Stomach smooth muscle (tissue), 2 donors: ENCODE measurements around the gene SCGB1C1.
"Not testable (repeated sequence)": the region's sequence is repeated elsewhere in the genome, so short reads cannot be mapped to it uniquely, and the experiment has no call there.

Source experiments
- H3K27ac ChIP-seq: one replicate; pipeline ENCODE4 v1.7.0; 2013; ENCODE audit warnings: mild to moderate bottlenecking, low read length, inconsistent platforms
- H3K27me3 ChIP-seq, 2 donors: one replicate each; pipeline ENCODE4 v1.7.0; 2013; ENCODE audit warnings: low read length in 2 of 2; ENCODE audit not compliant: insufficient read depth in 2 of 2, control insufficient read depth in 1 of 2
- H3K36me3 ChIP-seq, 2 donors: one replicate each; pipeline ENCODE4 v1.7.0; 2013; ENCODE audit warnings: low read length in 2 of 2; ENCODE audit not compliant: control insufficient read depth in 2 of 2, insufficient read depth in 2 of 2
- H3K4me1 ChIP-seq: one replicate; pipeline ENCODE4 v1.7.0; 2013; ENCODE audit warnings: low read length; ENCODE audit not compliant: control insufficient read depth, insufficient read depth
- H3K4me3 ChIP-seq, 2 donors: one replicate each; pipeline ENCODE4 v1.7.0; 2013; ENCODE audit warnings: low read length in 2 of 2
- H3K9ac ChIP-seq, 2 donors: one replicate each; pipeline ENCODE4 v1.7.0; 2013; ENCODE audit warnings: low read length in 2 of 2, mild to moderate bottlenecking in 1 of 2
- H3K9me3 ChIP-seq, 2 donors: one replicate each; pipeline ENCODE4 v1.7.0; 2013; ENCODE audit warnings: low read length in 2 of 2; ENCODE audit not compliant: control insufficient read depth in 2 of 2
- donor health status: healthy.
- donor health status: Pancreatic carcinoma.

Gene SCGB1C1

GRCh38 chr11:220641-221215 lies 27.9 kb downstream of the SCGB1C1 start:
- H3K9me3 ChIP-seq, H3K9ac ChIP-seq, H3K4me1 ChIP-seq, H3K4me3 ChIP-seq, H3K27ac ChIP-seq, H3K27me3 ChIP-seq: not testable (repeated sequence)
- peaks cover 16 to 27% of the 10 kb centered on the region in 2 donors for H3K36me3 ChIP-seq

DNA sequence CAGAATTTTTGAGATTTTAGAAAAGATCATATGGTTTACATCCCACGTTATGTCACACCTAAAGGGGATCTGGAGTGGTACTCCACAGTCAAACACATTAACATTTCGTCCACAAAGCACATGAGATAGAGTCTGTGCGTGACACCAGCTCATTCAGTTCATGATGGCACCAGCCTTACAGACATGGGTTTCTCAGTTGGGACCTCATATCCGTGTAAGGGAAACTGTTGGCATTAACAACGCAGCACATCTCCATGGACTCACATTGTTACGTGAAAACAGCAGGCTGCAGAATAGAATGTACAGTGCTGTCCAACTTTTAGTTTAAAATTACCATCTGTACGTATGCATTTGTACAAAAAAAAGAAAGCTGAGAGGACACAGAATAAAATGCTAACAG lies 28.7 kb downstream of the SCGB1C1 start:
- H3K9me3 ChIP-seq = no peaks in the 10 kb centered on the region
- H3K27ac ChIP-seq = no peak overlapping the region
- no peaks in the 10 kb centered on the region for H3K27me3 ChIP-seq

GRCh38 chr11:221998-222789 lies 29.3 kb downstream of the SCGB1C1 start:
- peaks cover 6 to 18% of the 10 kb centered on the region in 2 donors for H3K36me3 ChIP-seq
- no peaks in the 10 kb centered on the region for H3K27me3 ChIP-seq
- H3K9me3 ChIP-seq = no peaks in the 10 kb centered on the region
- no peak overlapping the region for H3K9ac ChIP-seq
- H3K27ac ChIP-seq = no peak overlapping the region
- no peak overlapping the region for H3K4me3 ChIP-seq
- no peaks in the 10 kb centered on the region for H3K4me1 ChIP-seq

More for the DNA sequence above, 28.7 kb downstream of the SCGB1C1 start:
- no peak overlapping the region for H3K4me3 ChIP-seq
- H3K36me3 ChIP-seq = peaks cover 7 to 19% of the 10 kb centered on the region in 2 donors
- no peaks in the 10 kb centered on the region for H3K4me1 ChIP-seq
- H3K9ac ChIP-seq = no peak overlapping the region

GRCh38 chr11:223026-223789 lies 30.3 kb downstream of the SCGB1C1 start:
- Histone ChIP-seq H3K9ac (no peak overlapping the region), H3K27ac (no peak overlapping the region), H3K4me1 (no peaks in the 10 kb centered on the region), H3K27me3 (no peaks in the 10 kb centered on the region), H3K36me3 (peaks cover 6 to 12% of the 10 kb centered on the region in 2 donors), H3K9me3 (no peaks in the 10 kb centered on the region), H3K4me3 (no peak overlapping the region)

DNA sequence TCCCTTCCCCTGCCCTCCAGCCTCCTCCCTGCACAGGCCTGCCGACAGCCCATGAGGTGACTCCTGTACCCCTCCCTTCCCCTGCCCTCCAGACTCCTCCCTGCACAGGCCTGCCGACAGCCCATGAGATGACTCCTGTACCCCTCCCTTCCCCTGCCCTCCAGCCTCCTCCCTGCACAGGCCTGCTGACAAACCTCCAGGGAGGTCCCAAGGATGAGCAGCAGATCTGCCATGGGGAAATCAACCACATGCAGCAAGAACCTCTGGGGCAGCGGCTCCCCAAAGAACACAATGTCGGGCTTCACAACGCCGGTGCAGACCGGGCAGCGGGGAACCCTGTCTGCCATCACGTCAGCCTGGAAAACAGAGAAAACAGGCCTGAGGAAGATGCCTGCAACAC lies 31.0 kb downstream of the SCGB1C1 start:
- no peaks in the 10 kb centered on the region for H3K27me3 ChIP-seq
- H3K36me3 ChIP-seq = peaks cover 6 to 8% of the 10 kb centered on the region in 2 donors
- H3K4me3 ChIP-seq = no peak overlapping the region
- no peaks in the 10 kb centered on the region for H3K4me1 ChIP-seq
- no peaks in the 10 kb centered on the region for H3K9me3 ChIP-seq
- no peak overlapping the region for H3K27ac ChIP-seq
- H3K9ac ChIP-seq = no peak overlapping the region

GRCh38 chr11:224424-224823 lies 31.5 kb downstream of the SCGB1C1 start:
- H3K36me3 ChIP-seq = peaks cover 6% of the 10 kb centered on the region in 2 donors
- no peak overlapping the region for H3K27ac ChIP-seq
- H3K27me3 ChIP-seq = no peaks in the 10 kb centered on the region
- H3K9me3 ChIP-seq = no peaks in the 10 kb centered on the region
- no peak overlapping the region for H3K9ac ChIP-seq
- H3K4me1 ChIP-seq = no peaks in the 10 kb centered on the region
- H3K4me3 ChIP-seq = no peak overlapping the region

DNA sequence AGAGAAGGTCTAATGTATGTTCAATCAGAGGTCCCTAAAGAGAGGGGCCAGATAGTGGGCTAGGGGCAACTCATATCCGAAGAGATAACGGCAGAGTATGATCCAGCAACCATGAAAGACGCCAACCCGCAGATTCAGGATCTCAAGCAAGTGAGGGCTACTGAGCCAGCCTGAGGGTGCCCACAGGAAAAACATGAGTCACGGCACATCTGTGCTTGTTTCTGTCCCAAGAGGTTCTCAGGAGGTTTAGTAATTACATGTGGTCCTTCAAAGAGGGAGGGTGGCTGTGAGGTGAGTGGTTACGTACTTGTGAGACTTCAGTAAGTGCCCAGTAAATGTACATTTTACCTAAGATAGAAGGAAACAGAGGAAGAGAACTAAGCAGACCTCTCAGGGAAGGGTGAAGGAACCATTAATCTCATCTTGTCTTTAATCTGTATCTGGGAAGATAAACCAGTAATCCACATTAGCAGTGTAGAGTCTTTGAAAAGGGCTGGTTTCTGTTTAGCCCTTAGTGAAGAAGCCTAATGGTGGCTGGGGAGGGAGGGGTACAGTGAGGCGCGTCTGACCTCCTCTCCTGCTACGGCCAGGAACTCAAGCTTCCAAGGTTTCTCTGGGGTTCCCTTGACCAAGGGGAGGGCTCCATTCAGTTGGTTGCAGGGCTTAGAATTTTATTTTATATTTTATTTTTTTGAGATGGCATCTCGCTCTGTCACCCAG lies 33.0 kb downstream of the SCGB1C1 start:
- no peak overlapping the region for H3K9ac ChIP-seq
- no peaks in the 10 kb centered on the region for H3K9me3 ChIP-seq
- H3K27me3 ChIP-seq = no peaks in the 10 kb centered on the region
- H3K36me3 ChIP-seq = peaks cover 6 to 9% of the 10 kb centered on the region in 2 donors
- H3K4me1 ChIP-seq = no peaks in the 10 kb centered on the region
- no peak overlapping the region for H3K27ac ChIP-seq
- H3K4me3 ChIP-seq = no peak overlapping the region

DNA sequence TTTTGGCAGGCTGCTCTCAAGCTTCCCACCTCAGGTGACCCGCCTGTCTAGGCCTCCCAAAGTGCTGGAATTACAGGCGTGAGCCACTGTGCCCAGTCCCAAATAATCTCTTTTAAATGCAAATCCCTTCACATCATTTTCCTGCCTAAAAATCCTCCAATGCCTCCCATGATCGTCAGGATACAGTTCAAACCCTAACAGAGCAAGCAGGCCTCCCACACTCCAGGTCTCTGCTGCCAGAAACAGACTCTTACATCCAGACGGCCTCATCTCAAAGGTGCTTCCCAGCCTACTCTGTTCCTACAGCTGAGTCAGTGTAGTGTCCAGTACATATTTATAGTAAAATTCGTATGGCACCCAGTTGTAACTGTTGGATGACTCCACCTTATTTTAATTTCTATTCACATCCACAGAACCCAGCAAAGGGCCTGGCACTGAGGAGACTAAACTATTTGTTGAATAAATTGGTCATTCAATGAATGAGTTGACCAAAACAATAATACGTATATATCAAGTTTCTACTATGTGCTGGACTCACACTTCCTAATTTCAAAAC lies 35.0 kb downstream of the SCGB1C1 start:
- H3K9me3 ChIP-seq = no peaks in the 10 kb centered on the region
- H3K36me3 ChIP-seq = peaks cover 2 to 6% of the 10 kb centered on the region in 2 donors
- H3K4me1 ChIP-seq = no peaks in the 10 kb centered on the region
- no peak overlapping the region for H3K27ac ChIP-seq
- no peaks in the 10 kb centered on the region for H3K27me3 ChIP-seq
- H3K9ac ChIP-seq = no peak overlapping the region
- H3K4me3 ChIP-seq = no peak overlapping the region

DNA sequence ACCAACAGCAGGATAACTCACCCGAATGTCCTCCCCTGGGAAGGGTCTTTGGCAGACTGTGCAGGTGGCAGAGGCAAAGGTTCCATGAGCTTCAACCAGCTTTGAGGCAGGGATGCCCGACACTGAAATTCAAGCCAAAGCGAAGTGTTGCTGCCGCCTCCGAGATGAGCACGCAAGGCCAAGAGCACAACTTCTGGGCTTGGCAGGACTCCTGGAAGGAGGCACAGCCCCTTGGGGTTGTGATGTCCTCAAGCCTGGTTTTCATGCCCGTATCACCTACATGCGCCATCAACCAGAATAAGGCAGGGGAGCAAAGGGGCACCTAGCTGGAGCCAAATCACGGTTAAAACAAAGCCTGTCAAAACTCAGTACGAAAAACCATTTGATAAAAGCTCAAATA lies 37.6 kb downstream of the SCGB1C1 start:
- no peaks in the 10 kb centered on the region for H3K9me3 ChIP-seq
- no peak overlapping the region for H3K4me3 ChIP-seq
- H3K27ac ChIP-seq = no peak overlapping the region
- H3K4me1 ChIP-seq = peaks cover 3% of the 10 kb centered on the region
- H3K36me3 ChIP-seq = peaks cover 0 to 3% of the 10 kb centered on the region in 2 donors
- H3K27me3 ChIP-seq = no peaks in the 10 kb centered on the region
- no peak overlapping the region for H3K9ac ChIP-seq
